Omental fat pad (tissue), 4 donors: ENCODE results near the gene NUAK1. TPM values are rescaled to one million over a fixed set of nuclear protein-coding genes. Genes with fewer than 3 reads are reported as not detected.

Experiments
- ATAC-seq: fragments of 150-250 bp; one replicate; pipeline ENCODE4 v1.9.1; 2016; ENCODE audit warnings: mild to moderate bottlenecking, moderate library complexity; ENCODE audit not compliant: low FRiP score
- DNase-seq: peaks from one replicate; pipeline ENCODE4 v3.0.0-alpha.2; 2019; ENCODE audit warnings: low spot score
- CTCF ChIP-seq, 3 donors: fragments of 450-650 bp; IDR thresholded peaks; one replicate each; pipeline ENCODE4 v1.5.1; 2016 to 2017; ENCODE audit warnings: antibody characterized with exemption in 3 of 3, mild to moderate bottlenecking in 3 of 3, moderate library complexity in 2 of 3
- total RNA-seq, 4 donors: library from RNA; depleted of rRNA; stranded (reverse); fragments of >200 nt; gene quantifications; one replicate each; pipeline ENCODE4 v1.1.0, GENCODE V29; 2016

The NUAK1 gene
- total RNA-seq, 4 donors from 2014 or later = 6.8 to 47.3 (median 21.0) TPM

- ATAC-seq (no peak), DNase-seq (no peak)
- TF ChIP-seq CTCF (IDR thresholded peaks at IDR 0.05) = no peak
Measured at GRCh38 chr12:106066726-106067325, 71.9 kb downstream of the NUAK1 start.

- DNase-seq (no peak), ATAC-seq (no peak)
- no peak for TF ChIP-seq CTCF (IDR thresholded peaks at IDR 0.05)
Measured at GRCh38 chr12:106066051-106066705, 72.6 kb downstream of the NUAK1 start.

- ATAC-seq (no peak), DNase-seq (no peak)
- TF ChIP-seq CTCF (IDR thresholded peaks at IDR 0.05) = no peak
Measured at GRCh38 chr12:106065506-106065905, 73.2 kb downstream of the NUAK1 start.

GRCh38 chr12:106064721-106065021 lies 74.1 kb downstream of the NUAK1 start:
- DNase-seq (no peak), ATAC-seq (no peak)
- no peak for TF ChIP-seq CTCF (IDR thresholded peaks at IDR 0.05)

GRCh38 chr12:106063826-106064720 lies 74.7 kb downstream of the NUAK1 start:
- no peak for TF ChIP-seq CTCF (IDR thresholded peaks at IDR 0.05)
- DNase-seq (no peak), ATAC-seq (no peak)

GRCh38 chr12:106062693-106063092 lies 76.1 kb downstream of the NUAK1 start:
- no peak for TF ChIP-seq CTCF (IDR thresholded peaks at IDR 0.05)
- DNase-seq (no peak), ATAC-seq (no peak)
